Activated CD4-positive, alpha-beta T cell treated with anti-CD3 and anti-CD28 coated beads, Interleukin-2, amount 50 U/mL, for 24 hours (primary cell): ENCODE results near the gene HNRNPH2.

Experiments
- DNase-seq, 2 donors: peaks; one replicate each; pipeline ENCODE4 v3.0.0-alpha.2; 2020; ENCODE audit warnings: low read depth in 1 of 2, low spot score in 1 of 2

The HNRNPH2 gene, protein sequence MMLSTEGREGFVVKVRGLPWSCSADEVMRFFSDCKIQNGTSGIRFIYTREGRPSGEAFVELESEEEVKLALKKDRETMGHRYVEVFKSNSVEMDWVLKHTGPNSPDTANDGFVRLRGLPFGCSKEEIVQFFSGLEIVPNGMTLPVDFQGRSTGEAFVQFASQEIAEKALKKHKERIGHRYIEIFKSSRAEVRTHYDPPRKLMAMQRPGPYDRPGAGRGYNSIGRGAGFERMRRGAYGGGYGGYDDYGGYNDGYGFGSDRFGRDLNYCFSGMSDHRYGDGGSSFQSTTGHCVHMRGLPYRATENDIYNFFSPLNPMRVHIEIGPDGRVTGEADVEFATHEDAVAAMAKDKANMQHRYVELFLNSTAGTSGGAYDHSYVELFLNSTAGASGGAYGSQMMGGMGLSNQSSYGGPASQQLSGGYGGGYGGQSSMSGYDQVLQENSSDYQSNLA

GRCh38 chrX:101407748-101408531 is at the start of gene HNRNPH2, which contains the start of gene GLA:
TSS of gene HNRNPH2 (plus strand) at chrX:101408222. CDS start at chrX:101411989, 3,767 bp downstream.
TSS of gene GLA (minus strand) at chrX:101407925. CDS start at chrX:101407903, 22 bp downstream.
- DNase-seq: peak; percentile 63 to 88

- DNase-seq: no peak
These were observed 48.1 kb upstream of the HNRNPH2 start for GRCh38 chrX:101359966-101360365.

DNA sequence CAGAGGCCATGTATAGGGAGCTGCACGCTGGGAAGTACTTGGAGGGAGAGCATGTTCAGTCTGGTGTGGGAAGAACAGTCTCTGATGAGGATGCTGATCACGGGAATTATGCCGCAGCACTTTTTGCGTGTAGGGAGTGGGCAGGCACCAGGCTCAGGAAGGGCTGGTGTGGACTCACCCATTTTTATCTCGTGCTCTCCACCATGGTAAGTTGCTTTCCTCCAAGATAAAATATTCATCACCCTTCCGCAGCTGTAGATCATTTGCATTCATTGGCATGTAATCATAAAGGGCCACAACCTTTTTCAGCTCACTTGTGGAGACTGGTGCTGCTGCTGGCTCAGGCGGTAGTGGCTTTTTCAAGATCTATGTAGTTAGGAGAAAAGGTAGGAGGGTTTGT is 47.6 kb upstream of the HNRNPH2 start:
- DNase-seq: no peak

DNA sequence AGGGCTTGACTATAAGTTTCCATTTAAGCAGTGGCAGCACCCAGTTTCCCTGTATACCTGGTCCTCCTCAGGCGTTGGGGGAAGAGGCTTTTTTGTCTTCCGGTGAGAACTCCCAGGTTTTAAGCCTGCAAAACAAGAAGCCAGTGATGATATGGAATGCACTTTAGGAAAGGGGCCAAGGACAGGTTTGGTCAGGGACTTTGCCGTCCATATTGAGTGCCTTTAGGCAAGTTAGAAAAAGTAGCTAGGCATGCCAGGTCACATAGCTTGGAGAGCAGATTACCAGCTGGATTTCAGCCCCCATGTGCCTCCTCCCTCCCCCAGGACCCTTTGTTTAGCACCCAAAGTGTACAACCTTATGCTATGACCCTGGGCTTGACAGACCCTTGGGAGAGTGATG is 45.9 kb upstream of the HNRNPH2 start:
- no peak for DNase-seq

- no peak for DNase-seq
These were observed 45.3 kb upstream of the HNRNPH2 start for GRCh38 chrX:101362757-101363156.

- no peak for DNase-seq
These were observed 42.7 kb upstream of the HNRNPH2 start for GRCh38 chrX:101365301-101365795.

DNA sequence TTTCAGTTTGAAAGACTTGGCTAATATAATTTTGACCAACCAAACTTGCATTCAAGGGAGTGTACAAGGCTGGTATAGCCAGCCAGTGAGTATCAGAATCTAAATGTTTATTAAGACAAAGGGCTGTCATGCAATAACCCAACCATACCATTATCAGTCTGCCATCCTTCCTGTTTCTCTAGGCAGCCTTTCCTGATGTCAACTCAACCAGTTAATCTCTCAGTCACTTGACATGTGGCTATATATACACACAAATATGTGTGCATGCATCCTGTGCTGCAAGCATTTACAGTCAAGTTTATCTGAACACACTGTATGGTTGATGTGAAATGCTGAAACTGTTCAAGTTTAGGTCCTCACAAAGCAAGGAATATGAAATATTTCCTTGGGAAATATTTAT is 39.2 kb upstream of the HNRNPH2 start:
- no peak for DNase-seq

DNA sequence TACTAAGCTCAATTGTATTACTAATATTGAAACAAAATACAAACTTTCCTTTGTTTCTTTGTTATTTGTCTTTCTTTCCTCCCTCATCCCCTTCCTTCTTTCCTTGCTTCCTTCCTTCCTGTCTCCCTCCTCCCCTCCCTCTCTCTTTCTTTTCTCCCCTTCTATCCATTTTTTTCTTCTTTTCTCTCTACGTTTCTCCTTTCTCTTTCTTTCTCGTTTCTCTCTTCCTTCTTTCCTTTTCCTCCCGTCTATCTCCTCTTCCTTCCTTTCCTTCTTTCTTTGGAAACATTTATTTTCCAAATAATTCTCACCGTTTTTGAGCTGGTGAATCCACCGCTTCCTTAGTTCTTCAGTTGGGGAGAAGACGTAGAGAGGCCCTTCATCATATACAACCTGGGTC is 38.3 kb upstream of the HNRNPH2 start:
- DNase-seq: no peak

GRCh38 chrX:101370888-101371504 is 37.0 kb upstream of the HNRNPH2 start:
- no peak for DNase-seq

DNA sequence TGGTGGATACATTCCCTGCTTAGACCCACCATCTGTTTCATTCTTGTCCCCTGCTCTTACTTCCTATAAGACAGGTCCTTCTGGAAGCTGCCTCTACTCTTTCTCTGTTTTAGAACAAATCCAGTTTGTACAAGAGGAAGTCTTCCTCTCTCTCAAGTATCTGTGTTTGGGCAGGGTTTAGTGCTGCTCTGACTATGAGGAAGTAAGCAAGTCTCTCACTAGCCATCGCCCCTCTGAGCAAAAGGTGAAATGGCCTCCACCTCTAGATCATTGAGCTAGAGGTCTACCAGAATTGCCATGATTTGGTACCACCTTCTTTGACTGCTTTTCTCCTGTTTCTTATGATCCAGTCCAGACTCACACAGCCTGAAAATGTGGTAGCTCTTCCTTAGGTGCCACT is 30.5 kb upstream of the HNRNPH2 start:
- DNase-seq: no peak

- no peak for DNase-seq
These were observed 24.3 kb upstream of the HNRNPH2 start for GRCh38 chrX:101383679-101384205.

DNA sequence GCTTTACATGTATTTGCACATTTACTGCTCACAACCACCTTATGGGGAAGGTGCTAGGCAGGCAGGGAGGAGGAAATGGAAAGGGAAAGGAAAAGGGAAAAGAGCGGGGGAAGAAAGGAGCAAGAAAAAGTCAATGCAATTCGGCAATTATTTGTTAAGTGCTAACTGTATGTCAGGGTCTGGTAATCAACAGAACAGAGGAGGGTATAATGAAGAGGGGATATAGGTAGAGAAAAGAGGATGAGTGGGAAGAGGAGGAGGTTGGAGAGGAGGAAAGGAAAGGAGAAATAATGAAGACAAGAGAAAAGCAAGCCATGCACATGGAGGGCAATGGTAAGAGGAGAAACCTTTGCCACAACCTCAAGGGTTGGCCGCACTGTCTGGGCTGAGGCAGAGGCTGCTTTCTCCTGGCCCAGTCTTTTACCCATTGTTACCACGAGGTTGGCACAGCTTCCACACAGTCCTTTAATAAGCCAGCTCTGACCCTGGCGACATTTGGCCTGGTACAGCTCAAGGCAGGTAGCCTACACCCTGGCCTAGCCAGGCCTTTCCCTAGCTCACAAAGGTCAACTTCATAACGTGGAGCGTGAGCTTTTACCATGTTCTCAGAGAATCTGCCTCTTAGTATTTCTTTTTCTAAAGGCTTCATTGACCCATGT is 22.9 kb upstream of the HNRNPH2 start:
- no peak for DNase-seq

GRCh38 chrX:101385795-101386541 is 22.1 kb upstream of the HNRNPH2 start, which contains the start of gene BTK:
TSS of gene BTK (minus strand) at chrX:101386191. CDS start at chrX:101375284, 10,907 bp downstream.
- DNase-seq: no peak

GRCh38 chrX:101386542-101386885 is 21.5 kb upstream of the HNRNPH2 start:
- no peak for DNase-seq

- no peak for DNase-seq
These were observed 19.4 kb upstream of the HNRNPH2 start for GRCh38 chrX:101388604-101389003.

DNA sequence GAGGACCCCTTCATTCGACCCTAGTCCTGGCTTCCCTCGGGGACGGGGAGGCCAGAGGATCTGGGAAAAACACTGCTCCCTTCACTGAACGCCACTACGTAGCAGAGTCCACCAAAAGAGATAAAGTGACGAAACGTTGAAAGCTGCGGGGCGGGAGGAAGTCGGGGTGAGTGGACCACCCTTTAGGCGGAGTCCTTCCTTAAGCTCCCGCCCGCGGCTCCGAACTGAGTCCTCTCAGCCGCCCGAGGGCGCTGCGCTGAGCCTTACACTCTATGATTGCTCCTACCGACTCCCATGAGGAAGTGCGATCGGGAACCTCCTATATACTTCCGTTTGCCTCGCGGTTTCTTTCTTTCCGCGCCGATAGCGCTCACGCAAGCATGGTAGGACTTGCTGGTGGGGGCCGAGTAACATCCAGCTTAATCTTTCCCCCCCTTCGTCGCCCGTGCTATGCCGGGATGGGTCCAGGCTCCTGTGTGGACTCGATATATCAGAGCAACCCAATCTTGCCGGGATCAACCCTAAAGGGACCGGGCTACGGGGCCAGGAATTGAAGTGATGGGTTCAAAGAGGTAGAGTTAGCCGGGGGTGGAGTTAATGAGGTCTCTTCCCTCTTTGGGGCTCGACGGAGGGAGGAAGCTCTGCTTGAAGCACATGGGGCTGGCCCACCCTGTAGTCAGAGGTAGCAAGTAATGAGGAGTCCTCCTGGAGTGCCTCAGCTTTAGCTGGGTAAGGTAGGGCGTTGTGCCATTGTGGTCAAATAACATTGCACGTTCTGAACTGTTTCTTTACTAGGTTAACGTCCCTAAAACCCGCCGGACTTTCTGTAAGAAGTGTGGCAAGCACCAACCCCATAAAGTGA is 17.1 kb upstream of the HNRNPH2 start, which contains the start of gene RPL36A:
TSS of gene RPL36A (plus strand) at position 348 of the 862 bp plus-strand sequence. CDS start at position 381, 33 bp downstream.
- DNase-seq: peak; percentile 67 to 83

DNA sequence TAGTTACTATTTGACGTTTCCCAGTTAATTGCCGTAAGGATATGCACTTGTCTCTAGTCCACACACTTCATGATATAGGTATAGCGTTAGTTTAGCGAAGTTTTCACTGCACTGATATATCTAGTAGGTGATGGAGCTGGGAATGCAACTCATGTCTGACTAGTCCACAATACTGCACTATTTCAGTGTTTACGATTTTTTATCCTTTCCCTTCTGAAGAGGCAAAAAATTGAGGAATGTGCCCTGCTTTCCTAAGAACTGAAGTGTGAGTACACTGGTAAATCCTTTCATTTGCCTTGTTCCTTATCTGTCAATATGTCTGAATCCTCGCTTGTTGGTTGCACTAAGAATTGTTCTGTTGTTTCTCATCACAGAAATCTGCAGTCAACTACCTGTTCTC is 16.2 kb upstream of the HNRNPH2 start:
- no peak for DNase-seq

DNA sequence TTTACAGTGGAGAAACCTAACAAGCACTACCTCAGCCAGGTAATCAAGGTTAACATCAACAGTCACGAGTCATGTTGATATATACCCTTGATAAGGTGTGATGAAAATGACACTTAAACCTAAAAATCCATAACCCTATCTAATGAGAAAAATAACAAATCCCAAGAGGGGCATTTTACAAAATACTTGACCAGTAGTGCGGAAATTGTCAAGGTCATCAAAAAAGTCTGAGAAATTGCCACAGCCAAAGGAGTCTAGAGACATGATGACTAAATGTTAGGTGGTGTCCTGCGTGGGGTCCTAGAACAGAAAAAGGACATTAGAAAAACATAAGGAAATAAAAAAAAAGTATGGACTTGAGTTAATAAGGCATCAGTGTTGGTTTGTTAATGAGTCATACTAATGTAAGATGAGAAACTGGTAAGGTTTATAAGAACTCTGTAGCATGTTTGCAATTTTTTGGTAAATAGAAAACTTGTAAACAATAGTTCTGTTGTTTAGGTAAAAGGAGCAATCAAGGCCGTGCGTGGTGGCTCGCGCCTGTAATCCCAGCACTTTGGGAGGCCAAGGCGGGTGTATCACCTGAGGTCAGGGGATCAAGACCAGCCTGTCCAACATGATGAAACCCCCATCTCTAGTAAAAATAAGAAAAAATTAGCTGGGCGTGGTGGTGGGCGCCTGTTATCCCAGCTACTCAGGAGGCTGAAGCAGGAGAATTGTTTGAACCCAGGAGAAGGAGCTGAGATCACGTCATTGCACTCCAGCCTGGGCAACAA is 14.3 kb upstream of the HNRNPH2 start:
- no peak for DNase-seq
